WTC11 (cell line): ENCODE measurements around the gene ADGRG7. TPM values are rescaled to one million over a fixed set of nuclear protein-coding genes. Genes with fewer than 3 reads are reported as not detected.

Experiments used
- ATAC-seq: fragments of 200-7000 bp; cut with Tn5 transposase; 2 replicates; pipeline ENCODE4 v1.10.0; 2021; ENCODE audit warnings: mild to moderate bottlenecking, moderate library complexity
- CTCF ChIA-PET: fragments of 300-600 bp; sonication (Branson Sonifier 250); formaldehyde crosslinking; loops from one replicate; lab custom pipeline; 2021; ENCODE audit warnings: antibody characterized with exemption; lab: Charles Lee
- POLR2A ChIA-PET: fragments of 350-600 bp; sonication (Branson Sonifier 250); formaldehyde crosslinking; loops from one replicate; lab custom pipeline; 2021; ENCODE audit warnings: antibody characterized with exemption; lab: Charles Lee
- DNase-seq: peaks from one replicate; pipeline ENCODE4 v3.0.0; 2021; ENCODE audit warnings: low spot score
- H3K27ac Mint-ChIP-seq: 2 replicates; pipeline ENCODE4 v1.8.0; 2021; ENCODE audit warnings: mixed read lengths
- H3K27me3 Mint-ChIP-seq: 2 replicates; pipeline ENCODE4 v1.8.0; 2021; ENCODE audit warnings: low read depth, mild to moderate bottlenecking, moderate library complexity, mixed read lengths
- H3K36me3 Mint-ChIP-seq: 2 replicates; pipeline ENCODE4 v1.8.0; 2021; ENCODE audit warnings: mixed read lengths
- H3K4me1 Mint-ChIP-seq: 2 replicates; pipeline ENCODE4 v1.8.0; 2022; ENCODE audit warnings: mixed read lengths
- H3K4me3 Mint-ChIP-seq: 2 replicates; pipeline ENCODE4 v1.8.0; 2021; ENCODE audit warnings: mild to moderate bottlenecking, moderate library complexity, mixed read lengths
- H3K9me3 Mint-ChIP-seq: 2 replicates; pipeline ENCODE4 v1.8.0; 2021; ENCODE audit warnings: mixed read lengths
- ATF1 ChIP-seq: sonication (generic); formaldehyde crosslinking; IDR thresholded peaks from 2 replicates; pipeline ENCODE4 v1.8.1; 2023; ENCODE audit warnings: mild to moderate bottlenecking, moderate library complexity, missing genetic modification reagents
- ATF3 ChIP-seq: sonication (generic); formaldehyde crosslinking; conservative IDR thresholded peaks from 2 replicates; pipeline ENCODE4 v1.8.1; 2022; ENCODE audit warnings: mild to moderate bottlenecking, missing genetic modification reagents
- CREB1 ChIP-seq: sonication (generic); formaldehyde crosslinking; IDR thresholded peaks from 2 replicates; pipeline ENCODE4 v1.8.0; 2023; ENCODE audit warnings: mild to moderate bottlenecking, missing genetic modification reagents
- CREM ChIP-seq: sonication (generic); formaldehyde crosslinking; IDR thresholded peaks from 2 replicates; pipeline ENCODE4 v1.8.1; 2022; ENCODE audit warnings: mild to moderate bottlenecking, missing genetic modification reagents, moderate library complexity
- CTCF ChIP-seq: fragments of 200-600 bp; IDR thresholded peaks from 2 replicates; pipeline ENCODE4 v1.8.0; 2022; ENCODE audit warnings: antibody characterized with exemption
- E2F1 ChIP-seq: sonication (generic); formaldehyde crosslinking; IDR thresholded peaks from 2 replicates; pipeline ENCODE4 v1.8.0; 2022; ENCODE audit warnings: mild to moderate bottlenecking, missing genetic modification reagents
- ERG ChIP-seq: fragments of 250-450 bp; sonication (Bioruptor Pico); IDR thresholded peaks from 2 replicates; pipeline ENCODE4 v1.8.0; 2021; ENCODE audit warnings: mild to moderate bottlenecking
- ETV6 ChIP-seq: sonication (generic); formaldehyde crosslinking; IDR thresholded peaks from 2 replicates; pipeline ENCODE4 v1.8.1; 2022; ENCODE audit warnings: mild to moderate bottlenecking, missing genetic modification reagents
- FOXP1 ChIP-seq: sonication (generic); formaldehyde crosslinking; IDR thresholded peaks from 2 replicates; pipeline ENCODE4 v1.8.0; 2022; ENCODE audit warnings: missing genetic modification reagents, mild to moderate bottlenecking, moderate library complexity, borderline replicate concordance
- GTF2I ChIP-seq: fragments of 250-450 bp; sonication (Bioruptor Pico); conservative IDR thresholded peaks from 2 replicates; pipeline ENCODE4 v1.4.0; 2021; ENCODE audit warnings: mild to moderate bottlenecking
- IRF1 ChIP-seq: sonication (generic); formaldehyde crosslinking; IDR thresholded peaks from 2 replicates; pipeline ENCODE4 v1.8.0; 2023; ENCODE audit warnings: missing genetic modification reagents
- NR2C2 ChIP-seq: sonication (generic); formaldehyde crosslinking; IDR thresholded peaks from 2 replicates; pipeline ENCODE4 v1.8.0; 2022; ENCODE audit warnings: mild to moderate bottlenecking, missing genetic modification reagents
- PREB ChIP-seq: sonication (generic); formaldehyde crosslinking; IDR thresholded peaks from 2 replicates; pipeline ENCODE4 v1.8.1; 2022; ENCODE audit warnings: mild to moderate bottlenecking, missing genetic modification reagents, moderate library complexity, borderline replicate concordance
- PRRX2 ChIP-seq: fragments of 250-450 bp; sonication (Bioruptor Pico); IDR thresholded peaks from 2 replicates; pipeline ENCODE4 v1.8.0; 2021; ENCODE audit warnings: mild to moderate bottlenecking
- USF1 ChIP-seq: sonication (generic); formaldehyde crosslinking; IDR thresholded peaks from 2 replicates; pipeline ENCODE4 v1.8.0; 2022; ENCODE audit warnings: mild to moderate bottlenecking, missing genetic modification reagents
- ZBTB21 ChIP-seq: sonication (generic); formaldehyde crosslinking; IDR thresholded peaks from 2 replicates; pipeline ENCODE4 v1.8.1; 2023; ENCODE audit warnings: mild to moderate bottlenecking, missing genetic modification reagents, borderline replicate concordance
- ZNF219 ChIP-seq: sonication (generic); formaldehyde crosslinking; IDR thresholded peaks from 2 replicates; pipeline ENCODE4 v1.8.0; 2023; ENCODE audit warnings: missing genetic modification reagents, mild to moderate bottlenecking, borderline replicate concordance
- ZNF512 ChIP-seq: sonication (generic); formaldehyde crosslinking; IDR thresholded peaks from 2 replicates; pipeline ENCODE4 v1.8.1; 2022; ENCODE audit warnings: missing genetic modification reagents, borderline replicate concordance
- total RNA-seq: library from RNA; stranded (reverse); gene quantifications from 3 replicates; pipeline ENCODE4 v1.2.3, GENCODE V29; 2021

Gene ADGRG7
- total RNA-seq, 1 experiment from 2014 or later, result not detected

- CTCF ChIA-PET, result interaction anchor here (1.0 kb wide), 1 partner anchor 12 kb away, joined by 3 read pairs; no protein-coding TSS in a partner anchor
- TF ChIP-seq ZNF512 (no peak), E2F1 (no peak), ATF3 (CRISPR knock-in tag) (no peak), ERG (CRISPR knock-in tag) (no peak), GTF2I (CRISPR knock-in tag) (no peak), USF1 (CRISPR knock-in tag) (no peak), ATF1 (CRISPR knock-in tag) (no peak), PREB (CRISPR knock-in tag) (no peak), ZNF219 (CRISPR knock-in tag) (no peak), CREM (CRISPR knock-in tag) (no peak)
- TF ChIP-seq, all 79 proteins: peak for 0
- no peaks in the 10 kb centered on the region for H3K36me3 Mint-ChIP-seq
- H3K4me1 Mint-ChIP-seq, result no peaks in the 10 kb centered on the region
- ATAC-seq (no peak), DNase-seq (no peak)
- POLR2A ChIA-PET, result no interaction called here
- no peak overlapping the region for H3K4me3 Mint-ChIP-seq
- H3K9me3 Mint-ChIP-seq, result no peaks in the 10 kb centered on the region
- H3K27ac Mint-ChIP-seq, result no peak overlapping the region
- peaks cover 13% of the 10 kb centered on the region for H3K27me3 Mint-ChIP-seq
Observed at GRCh38 chr3:100698736-100699135, 89.3 kb downstream of the ADGRG7 start.

GRCh38 chr3:100700708-100701107, 91.3 kb downstream of the ADGRG7 start:
- H3K27ac Mint-ChIP-seq, result no peak overlapping the region
- TF ChIP-seq CTCF (no peak), CREB1 (CRISPR knock-in tag) (no peak), PRRX2 (no peak), E2F1 (no peak), ZBTB21 (CRISPR knock-in tag) (no peak), NR2C2 (CRISPR knock-in tag) (no peak), IRF1 (no peak), ATF3 (CRISPR knock-in tag) (no peak), FOXP1 (no peak), ETV6 (no peak)
- no peaks in the 10 kb centered on the region for H3K4me1 Mint-ChIP-seq
- no peak for ATAC-seq
- ChIA-PET POLR2A (no interaction called here), CTCF (no interaction called here)
- no peak overlapping the region for H3K4me3 Mint-ChIP-seq
- DNase-seq, result no peak
- peaks cover 33% of the 10 kb centered on the region for H3K27me3 Mint-ChIP-seq
- no peaks in the 10 kb centered on the region for H3K9me3 Mint-ChIP-seq
- H3K36me3 Mint-ChIP-seq, result no peaks in the 10 kb centered on the region
